T-helper 2 cell (primary cell): ENCODE results near the gene CIZ1.
A peak's percentile ranks its signal among the peaks of the same experiment; 100 is the strongest.
"Not testable (repeated sequence)": the region's sequence is repeated elsewhere in the genome, so short reads cannot be mapped to it uniquely, and the experiment has no call there.

Experiments
- DNase-seq, 5 experiments: peaks; one replicate each; pipeline versions ENCODE4 v3.0.0 to v3.0.0-alpha.2; 2012 to 2022

Gene CIZ1

DNA sequence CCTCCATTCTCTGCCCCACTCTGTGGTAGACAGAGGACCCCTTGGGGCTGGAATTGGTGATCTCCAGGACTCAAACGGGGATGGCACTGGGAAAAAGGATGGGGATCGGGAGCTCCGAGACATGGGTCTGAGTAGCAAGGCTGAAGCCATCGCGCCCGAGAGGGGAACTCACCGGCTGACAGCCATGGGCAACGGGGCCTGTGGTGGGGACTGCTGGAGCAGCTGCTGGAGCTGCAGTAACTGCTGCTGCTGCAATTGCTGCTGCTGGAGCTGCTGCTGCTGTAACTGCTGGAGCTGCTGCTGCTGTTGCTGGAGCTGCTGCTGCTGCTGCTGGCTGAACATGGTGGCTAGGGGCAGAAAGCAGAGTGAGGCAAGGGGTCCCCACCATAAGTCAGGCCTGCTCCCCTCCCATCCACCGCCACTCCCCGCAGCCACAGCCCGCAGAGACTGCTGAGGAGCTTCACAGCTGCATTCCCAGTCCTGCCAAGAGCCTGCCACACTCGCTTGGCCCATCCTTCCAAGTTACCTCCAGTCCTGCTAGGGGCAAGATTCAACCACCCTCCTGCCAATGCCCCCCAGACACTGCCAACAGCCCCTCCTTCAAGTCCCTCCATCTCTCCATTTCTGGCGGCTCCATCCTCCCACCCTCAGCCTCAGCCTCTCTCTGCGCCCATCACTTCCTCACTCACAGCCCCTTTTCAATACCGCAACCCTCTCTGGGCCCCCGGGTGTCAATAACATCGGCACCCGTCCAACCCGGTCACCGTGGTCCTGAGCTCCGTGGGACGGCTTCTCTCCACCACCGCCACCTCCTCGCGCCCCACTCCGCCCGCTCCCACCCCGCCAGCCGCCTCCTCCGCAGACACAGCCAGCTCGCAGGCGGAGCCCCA is 611 bp downstream of the CIZ1 start:
- DNase-seq, result peak in 2 of 5 experiments; percentile 12 to 52

DNA sequence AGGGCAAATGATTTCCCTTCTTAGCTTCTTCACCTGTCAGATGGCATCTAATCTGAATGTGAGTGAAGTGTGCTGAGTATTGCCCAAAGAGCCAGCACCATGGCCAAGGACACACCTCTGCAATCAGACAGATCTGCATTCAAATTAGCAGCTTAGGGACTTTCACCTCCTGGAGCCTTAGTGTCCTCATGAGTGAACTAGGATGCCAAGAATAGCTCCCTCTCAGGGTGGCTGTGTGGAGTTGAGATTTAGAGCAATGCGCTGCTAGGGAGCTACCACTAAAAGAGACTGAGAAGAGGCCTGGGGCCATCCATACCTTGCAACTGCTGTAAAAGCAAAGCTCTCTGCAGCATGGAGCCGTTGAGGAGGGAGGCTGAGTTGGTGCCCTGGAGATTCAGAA is 1.4 kb downstream of the CIZ1 start:
- DNase-seq, result no peak

DNA sequence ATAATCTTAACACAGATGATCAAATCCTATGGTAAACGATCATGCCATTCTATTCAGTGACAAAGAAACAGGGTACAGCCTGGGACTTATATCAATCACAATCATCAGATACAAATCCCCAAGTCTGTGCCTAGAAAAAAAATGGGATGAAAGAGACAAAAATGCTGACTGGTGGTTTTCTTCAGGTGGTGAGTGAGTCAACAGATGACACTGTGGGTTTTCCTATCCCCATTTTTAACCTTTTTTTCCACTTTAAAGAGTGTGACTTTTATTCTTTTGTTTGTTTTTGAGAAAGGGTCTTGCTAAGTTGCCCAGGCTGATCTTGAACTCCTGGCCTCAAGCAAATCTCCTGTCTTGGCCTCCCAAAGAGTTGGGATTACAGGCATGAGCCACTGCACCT is 3.2 kb downstream of the CIZ1 start:
- DNase-seq, result no peak

DNA sequence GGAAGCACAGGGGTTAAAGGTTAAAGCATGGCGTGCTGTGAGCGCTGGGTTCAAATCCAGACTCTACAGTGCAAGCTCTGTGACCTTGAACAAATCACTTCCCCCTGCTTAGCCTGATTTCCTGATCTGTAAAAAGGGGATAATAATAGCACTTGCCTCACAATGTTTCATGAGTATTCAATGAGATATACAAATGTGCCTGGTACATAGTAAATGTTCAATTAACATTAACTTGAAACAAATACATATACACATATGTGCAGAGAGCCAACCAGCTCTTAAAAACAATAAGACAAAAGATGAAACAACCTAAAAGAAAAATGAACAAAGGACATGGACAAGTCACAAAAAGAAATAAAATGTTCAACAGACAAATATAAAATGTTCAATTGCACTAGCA is 4.0 kb downstream of the CIZ1 start:
- DNase-seq, result no peak

DNA sequence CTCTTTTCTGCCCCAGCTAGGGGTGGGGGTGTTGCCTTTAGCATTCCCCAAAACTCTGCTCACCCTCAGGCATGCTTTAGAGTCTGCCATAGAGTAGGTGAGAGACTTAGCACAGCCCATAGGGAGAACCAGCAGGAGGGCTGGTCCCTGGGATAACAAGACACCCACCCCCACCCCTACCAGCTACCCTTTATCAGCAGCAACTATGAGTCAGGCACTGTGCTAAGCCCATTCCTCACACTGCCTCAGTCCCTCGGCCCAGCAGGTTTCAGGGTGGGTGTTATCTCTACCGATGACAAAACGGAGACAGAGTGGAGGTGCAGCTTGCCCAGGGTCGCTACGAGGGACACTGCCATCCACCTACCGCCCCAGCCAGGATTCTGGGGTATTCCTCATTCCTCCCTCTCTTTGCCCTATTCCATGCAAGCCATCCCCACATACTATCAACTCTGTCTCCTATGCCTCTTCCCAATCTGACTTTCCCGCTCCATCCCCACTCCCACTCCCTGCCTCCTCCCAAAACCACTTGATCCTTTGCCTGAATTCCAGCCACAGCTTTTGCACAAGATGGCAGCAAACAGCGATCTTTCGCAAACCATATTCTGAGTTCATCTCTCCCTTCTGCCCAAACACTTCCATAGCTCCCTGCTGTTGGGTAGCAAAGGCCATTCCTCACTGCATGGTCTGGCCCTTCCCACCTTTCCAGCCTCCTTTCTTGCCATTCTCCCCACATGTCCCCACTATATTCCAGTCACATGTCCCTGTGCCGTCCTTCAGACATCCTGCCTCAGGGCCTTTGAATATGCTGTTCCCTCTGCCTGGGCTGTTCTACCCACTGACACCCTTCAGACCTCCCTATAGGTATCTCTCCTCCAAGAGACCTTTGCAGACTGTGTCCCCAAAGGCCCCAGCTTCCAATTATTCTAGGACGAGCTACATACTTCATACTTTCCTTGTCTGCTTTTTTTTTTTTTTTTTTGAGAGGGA is 5.1 kb downstream of the CIZ1 start:
- no peak for DNase-seq

DNA sequence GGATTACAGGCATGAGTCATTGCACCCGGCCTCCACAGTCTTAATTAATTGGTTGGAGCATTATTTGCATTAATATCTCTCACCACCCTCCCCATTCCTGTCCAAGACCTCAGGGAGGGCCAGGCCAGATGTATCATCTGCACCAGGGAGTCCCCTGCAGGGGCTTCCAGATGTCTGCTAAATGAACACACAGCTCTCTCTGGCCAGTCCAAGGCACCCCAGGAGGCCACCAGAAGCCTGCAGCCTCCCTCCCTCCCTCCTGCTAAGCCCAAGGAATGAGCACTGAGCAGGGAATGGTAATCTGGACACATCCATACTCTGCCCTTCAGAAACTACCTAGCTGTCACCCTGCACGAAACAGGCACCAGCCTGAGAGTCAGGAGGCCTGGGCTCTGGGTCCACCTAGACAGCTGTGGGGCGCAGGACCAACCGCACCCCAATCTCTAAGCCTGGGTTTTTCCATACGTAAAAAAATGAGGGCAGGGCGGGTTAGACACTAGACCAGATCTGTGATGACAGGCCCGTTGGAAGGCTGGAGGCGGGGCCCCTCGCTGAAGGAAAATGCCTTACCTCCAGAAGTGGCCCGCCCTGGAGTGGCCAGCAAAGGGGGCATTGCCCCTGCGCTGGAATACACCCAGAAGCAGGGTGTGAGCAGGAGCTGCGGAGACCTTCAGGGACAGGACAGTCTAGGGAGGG is 8.3 kb downstream of the CIZ1 start:
- DNase-seq, result no peak

DNA sequence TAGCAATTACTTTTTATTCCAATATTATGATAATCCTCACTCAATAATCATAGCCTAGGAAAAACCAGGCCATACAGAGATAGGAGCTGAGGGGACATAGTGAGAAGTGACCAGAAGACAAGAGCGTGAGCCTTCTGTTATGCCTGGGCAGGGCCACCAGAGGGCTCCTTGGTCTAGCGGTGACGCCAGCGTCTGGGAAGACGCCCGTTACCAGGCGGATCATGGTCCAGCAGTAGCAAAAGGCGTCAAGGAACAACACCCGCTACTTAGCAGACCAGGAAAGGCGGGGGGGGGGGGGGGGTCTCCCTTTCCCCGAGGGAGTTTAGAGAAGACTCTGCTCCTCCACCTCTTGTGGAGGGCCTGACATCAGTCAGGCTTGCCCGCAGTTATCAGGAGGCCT is 9.9 kb downstream of the CIZ1 start:
- not testable (repeated sequence) for DNase-seq

DNA sequence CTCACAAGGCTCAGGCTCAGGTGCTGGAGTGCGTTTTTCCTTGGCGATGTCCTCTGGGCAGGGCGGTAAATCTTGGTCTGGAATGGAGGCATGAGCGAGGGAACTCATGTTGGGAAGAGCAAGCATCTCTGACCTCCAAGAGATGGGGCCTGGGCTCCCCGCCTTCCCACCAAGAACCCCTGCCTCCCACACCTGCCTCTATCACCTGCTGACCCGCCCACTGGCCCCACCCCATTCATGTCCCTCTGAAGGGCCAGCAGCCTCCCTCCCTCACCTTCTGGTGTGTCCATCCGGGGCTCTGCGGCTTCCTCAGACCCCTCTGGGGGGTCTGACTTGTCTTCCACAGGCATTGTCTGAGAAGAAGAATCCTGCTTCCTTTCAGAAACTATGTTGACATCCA is 10.9 kb downstream of the CIZ1 start:
- DNase-seq, result no peak

DNA sequence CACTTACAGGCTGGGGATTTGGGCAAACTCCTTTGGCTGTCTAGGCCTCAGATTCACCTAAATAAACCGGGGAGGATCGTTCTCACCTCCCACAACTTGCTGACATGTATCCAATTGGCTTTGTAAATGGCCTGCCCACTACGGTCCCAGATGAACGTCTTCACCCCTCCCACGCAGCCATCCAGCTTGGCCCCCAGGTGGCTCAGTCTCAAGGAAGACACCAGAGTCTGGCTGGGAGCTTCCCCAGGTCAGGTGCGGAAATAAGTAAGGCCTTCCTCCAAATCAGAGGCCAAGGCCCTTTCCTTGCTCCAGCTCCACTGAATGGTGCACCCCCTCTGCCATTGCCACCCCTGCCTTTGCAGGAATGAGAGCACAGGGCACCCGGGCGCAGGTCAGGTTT is 11.4 kb downstream of the CIZ1 start:
- DNase-seq, result no peak

DNA sequence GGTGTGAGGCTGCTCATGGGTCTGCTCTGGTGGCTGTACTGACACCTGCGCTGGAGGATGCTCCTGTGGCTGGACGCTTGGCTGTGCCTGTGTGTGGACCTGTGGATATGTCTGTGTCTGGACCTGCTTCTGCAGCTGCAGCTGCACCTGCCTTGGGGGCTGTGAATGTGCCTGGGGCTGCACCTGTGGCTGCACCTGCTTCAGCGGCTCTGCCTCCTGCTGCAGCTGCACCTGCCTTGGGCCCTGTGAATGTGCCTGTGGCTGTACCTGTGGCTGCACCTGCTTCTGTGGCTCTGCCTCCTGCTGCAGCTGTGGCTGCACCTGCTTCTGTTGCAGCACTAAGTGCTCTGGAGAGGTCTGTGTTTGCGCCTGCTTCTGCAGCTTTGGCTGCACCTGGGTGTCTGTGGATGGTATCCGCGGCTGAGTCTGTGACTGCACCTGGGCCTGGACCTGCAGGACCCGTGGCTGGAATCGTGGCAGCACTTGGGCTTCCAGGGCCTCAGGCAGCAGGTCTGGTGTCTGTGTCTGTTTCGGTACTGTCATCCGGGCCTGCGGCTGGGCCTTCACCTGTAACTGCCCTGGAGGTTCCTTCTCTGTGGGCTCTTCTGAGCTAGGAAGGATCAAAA is 12.5 kb downstream of the CIZ1 start:
- DNase-seq, result no peak

DNA sequence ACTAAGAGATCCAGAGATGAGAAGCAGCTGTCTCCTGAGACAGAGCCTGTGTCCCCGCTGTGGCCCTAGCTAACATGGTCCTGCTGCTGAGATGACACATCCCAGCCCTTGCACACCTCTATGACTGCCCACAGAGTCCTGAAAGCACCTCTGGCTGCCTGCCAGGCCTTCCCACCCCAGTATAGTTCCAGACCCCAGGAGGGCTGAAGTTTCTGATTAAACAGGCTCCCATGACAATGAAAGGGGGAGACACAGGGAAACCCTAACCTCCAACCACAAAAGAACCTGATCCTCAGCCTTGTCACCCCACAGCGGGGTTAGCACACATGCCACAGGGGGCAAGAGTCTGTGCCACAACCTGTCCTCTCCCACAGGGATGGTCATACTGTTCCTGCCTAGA is 15.6 kb downstream of the CIZ1 start:
- no peak for DNase-seq

DNA sequence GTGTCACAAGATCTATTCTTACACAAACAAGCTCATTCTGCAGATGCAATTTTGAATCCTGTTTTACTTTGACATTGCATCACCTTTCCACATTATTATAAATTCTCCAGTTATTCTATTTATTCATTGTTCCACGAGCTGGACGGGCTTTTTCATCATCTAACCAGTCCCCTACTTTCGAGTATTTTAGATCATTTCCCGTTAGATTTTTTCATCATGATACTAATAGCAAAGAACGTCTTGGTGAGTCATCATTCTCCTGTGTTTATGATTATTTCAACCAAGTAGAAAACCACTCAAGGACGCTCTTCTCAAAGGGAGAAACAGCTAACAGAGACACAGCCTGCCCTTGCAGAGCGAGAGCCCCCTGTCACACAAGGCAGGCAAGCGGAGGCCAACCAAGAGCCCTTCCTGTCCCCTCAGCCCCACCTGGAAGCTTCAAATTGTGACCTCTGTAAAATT is 16.2 kb downstream of the CIZ1 start:
- no peak for DNase-seq

DNA sequence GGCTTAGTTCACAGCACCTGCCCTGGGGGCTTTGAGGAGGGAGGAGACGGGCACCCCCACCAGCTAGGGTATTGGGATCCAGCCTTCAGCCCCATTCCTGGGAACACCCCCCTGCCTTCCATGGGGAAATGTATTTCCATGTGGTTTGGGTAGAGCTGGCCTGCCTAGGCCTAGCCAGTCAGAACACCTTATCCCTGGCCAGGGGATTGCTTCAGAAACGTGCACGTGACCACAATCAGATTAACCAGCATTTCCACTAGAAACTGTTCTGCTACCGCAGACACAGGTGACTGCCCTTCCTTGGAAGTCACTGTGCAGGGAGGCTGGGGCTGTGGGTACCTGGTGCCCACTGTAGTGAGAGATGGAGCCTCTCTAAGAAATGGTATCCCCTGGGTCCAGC is 17.3 kb downstream of the CIZ1 start:
- no peak for DNase-seq

DNA sequence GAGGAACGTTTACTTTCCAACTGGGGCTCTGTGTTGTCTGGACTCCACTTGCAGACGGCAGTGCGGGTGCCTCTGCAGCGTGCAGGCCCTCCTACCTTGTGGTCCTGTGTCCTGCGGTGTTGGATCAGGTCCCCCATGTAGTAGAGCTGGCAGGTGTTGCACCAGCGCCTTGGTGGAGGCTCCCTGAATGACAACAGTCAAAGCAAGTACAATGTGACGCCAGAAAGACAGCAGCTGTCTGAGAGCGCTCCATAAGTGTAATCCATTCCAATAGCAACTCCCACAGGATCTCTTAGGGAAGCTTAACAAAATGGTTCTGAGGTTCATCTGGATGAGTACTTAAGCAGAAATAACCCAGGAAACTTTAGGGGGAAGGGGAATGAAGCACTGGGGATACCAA is 21.4 kb downstream of the CIZ1 start:
- no peak for DNase-seq

DNA sequence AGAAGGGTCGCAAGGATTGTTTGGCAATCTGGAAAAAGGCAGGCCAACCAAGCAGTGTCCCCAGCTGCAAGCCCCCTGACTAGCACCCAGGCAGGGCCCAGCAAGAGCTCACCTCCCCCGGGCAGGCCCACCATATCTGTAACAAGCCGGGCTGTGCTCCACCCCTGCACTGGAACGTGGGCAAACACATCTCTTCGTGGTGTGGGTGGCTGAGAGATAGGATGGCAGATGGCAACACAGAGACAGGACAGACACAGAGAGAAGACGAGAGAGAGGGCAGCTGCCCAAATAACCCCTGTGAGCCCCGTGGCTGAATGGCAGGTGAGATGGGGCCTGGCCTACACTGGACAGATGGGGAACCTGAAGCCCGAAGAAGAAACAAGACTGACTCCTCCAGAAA is 21.9 kb downstream of the CIZ1 start:
- DNase-seq, result no peak

DNA sequence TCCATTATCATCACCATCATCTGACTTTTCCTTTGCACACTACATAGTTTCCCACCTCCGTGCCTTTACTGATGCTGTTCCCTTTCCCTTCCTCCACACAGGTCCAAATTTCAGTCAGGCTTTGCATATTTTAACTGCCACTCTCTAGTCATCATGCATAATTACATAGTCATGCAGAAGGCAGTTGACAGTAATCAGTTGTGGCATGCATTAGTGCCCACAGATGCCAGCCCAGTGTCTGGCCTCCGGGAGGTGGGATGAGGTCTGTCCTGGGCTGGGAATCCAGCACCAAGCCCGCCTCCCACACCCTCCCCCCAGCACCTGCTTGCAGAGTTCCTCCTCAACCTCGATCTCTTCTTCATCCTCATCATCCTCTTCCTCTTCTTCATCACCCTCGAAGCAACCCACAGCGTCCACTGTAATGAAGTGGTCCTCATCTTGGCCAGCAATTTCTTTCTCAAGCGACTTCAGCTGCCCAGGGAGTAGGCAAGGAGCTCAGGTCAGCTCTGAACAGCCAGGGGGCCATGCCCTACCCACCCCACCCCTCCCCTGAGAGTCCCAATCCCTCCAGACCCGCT is 22.6 kb downstream of the CIZ1 start:
- DNase-seq, result no peak

DNA sequence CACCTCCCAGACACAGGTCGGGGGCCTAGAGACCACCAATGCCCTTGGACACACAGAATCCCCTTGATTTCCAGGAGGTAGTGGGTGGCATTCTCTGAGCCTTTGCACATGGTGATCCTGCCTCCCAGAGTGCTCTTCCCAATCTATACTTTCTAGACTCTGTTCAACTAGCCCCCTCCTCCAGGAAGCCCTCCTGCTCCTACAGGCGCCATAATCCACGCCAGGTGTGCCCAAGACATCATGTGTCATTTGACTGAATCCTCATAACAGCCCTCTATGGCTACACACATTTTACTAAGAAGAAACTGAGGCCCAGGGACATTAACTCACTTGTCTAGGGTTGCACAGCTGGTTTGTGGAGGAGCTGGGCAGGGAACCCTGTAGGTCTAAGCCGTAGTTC is 24.2 kb downstream of the CIZ1 start:
- no peak for DNase-seq

DNA sequence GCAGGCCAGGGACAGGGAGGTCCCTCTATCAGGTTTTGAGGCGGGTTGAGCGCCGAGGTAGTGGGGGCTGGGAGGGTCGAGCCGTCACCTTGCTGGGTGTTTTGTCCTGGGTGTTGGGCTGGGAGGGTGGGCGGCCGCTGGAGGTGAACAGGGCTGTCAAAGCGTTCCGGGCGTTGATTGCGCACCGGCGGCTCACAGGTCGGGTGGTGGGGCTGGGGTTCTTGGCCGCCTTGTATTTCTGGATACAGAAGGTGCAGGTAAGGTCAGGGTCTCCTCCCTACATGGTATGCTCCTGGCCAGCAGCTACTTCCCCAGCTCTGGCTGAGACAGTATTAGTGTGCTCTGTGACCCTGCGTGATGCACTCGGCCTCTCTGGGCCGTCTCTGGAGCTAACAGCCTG is 25.2 kb downstream of the CIZ1 start:
- DNase-seq, result no peak

DNA sequence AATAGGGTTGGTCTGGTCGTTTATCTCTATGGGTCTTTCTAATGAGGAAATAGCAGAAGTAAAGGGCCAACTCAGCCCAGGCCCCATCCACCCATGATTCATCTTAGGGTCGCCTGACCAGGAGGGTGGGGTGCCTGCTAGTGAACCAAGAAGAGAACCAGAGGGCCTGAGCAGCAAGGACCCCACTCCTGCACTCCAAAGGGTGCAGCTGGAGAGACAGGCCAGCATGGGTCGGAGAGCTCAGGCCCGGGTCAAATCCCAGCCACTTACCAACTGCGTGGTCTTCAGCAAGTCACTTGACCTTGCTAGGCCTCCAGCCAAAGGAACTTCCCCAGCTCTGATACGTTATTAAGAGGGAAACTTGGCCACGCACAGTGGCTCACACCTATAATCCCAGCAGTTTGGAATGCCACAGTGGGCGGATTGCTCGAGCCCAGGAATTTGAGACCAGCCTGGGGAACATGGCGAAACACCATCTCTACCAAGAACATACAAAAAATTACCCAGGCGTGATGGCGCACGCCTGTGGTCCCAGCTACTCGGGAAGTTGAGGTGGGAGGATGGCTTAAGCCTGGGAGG is 27.0 kb downstream of the CIZ1 start:
- DNase-seq, result no peak

DNA sequence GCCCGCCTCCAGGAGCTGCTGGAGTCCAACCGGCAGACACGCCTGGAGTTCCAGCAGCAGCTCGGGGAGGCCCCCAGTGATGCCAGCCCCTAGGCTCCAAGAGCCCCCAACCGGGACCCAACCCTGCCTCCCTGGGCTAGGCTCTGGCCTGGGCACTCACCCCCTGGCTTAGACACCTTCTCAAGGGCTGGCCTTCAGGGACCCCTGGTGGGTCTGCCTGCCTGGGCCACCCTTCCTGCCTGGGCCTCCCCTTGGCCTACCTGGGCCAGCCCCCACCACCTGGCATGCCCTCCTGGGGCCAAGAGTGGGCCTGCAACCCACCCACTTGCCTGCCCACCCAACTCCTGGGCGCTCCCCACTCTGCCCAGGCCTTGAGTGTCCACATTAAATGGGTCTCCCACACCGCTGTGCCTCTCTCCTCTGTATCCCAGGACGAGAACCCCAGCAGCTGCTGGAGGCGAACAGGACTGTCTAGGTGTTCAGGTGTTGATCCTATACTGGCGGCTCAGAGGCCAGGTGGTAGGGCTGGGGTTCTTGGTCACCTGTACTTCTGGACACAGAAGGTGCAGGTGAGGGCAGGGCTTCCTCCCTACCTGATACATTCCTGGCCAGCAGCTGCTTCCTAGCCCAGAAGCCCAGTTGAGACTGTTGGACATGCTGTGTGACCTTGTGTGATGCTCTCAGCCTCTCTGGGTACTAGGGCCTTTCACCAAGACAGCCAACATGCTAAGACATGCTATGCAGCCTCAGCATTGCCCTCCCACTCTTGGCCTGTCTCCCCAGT is 27.7 kb downstream of the CIZ1 start:
- DNase-seq, result no peak

DNA sequence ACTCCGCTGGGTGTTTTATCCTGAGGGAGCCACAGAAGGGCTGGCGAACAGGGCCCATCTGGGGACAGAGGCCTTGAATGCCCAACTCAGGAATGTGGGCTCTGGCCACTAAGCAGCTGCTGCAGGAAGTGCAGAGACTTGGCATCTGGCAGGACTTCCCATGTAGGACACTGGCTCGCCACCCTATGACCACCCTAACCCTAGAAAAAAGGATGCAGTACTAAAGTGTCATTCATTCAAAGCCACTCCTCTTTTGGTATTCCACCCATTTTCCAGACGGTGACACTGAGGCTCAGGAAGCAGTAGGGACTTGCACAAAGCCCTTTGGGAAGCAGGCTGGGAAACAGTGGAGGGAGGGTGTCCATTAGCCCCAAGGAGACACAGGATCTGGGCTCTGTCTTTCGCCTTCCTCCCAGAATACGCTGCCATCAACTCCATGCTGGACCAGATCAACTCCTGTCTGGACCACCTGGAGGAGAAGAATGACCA is 28.3 kb downstream of the CIZ1 start:
- no peak for DNase-seq
